GM12892 (cell line): ENCODE data around the gene SLIT3.

Source experiments
- POLR2A ChIP-seq: IDR thresholded peaks from 2 replicates; pipeline ENCODE4 v1.6.1; 2011; ENCODE audit warnings: low read depth, low read length, control low read depth
- POLR2AphosphoS5 ChIP-seq: IDR thresholded peaks from 2 replicates; pipeline ENCODE4 v1.6.1; 2011; ENCODE audit warnings: low read depth, low read length, control low read depth
- TAF1 ChIP-seq: IDR thresholded peaks from 2 replicates; pipeline ENCODE4 v1.6.1; 2011; ENCODE audit warnings: low read depth, mild to moderate bottlenecking, control low read depth, low read length, borderline replicate concordance

DNA sequence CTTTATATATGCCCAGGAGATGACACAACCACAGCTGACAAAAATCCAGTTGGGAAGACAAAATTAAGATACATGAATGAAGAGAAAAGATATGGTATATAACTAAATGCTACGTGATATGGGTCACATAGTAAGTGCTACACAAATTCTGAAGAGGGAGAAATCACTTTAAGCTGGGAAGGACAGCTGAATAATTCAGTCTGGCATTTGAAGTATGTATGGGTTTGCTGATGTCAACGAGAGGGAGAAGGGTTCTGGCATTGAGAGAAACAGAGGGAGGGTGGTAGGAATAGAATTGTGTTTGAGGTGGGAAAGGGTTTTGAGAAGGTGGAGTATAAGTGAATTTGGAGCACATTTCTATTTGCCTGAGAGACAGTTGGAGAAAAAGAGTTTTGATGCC is 6.7 kb upstream of the SLIT3 start:
- no peak for TF ChIP-seq POLR2AphosphoS5
- TF ChIP-seq POLR2A, result no peak
- TF ChIP-seq TAF1, result no peak
